ENCODE measurements around the gene ILKAP.

ILKAP gene

DNA sequence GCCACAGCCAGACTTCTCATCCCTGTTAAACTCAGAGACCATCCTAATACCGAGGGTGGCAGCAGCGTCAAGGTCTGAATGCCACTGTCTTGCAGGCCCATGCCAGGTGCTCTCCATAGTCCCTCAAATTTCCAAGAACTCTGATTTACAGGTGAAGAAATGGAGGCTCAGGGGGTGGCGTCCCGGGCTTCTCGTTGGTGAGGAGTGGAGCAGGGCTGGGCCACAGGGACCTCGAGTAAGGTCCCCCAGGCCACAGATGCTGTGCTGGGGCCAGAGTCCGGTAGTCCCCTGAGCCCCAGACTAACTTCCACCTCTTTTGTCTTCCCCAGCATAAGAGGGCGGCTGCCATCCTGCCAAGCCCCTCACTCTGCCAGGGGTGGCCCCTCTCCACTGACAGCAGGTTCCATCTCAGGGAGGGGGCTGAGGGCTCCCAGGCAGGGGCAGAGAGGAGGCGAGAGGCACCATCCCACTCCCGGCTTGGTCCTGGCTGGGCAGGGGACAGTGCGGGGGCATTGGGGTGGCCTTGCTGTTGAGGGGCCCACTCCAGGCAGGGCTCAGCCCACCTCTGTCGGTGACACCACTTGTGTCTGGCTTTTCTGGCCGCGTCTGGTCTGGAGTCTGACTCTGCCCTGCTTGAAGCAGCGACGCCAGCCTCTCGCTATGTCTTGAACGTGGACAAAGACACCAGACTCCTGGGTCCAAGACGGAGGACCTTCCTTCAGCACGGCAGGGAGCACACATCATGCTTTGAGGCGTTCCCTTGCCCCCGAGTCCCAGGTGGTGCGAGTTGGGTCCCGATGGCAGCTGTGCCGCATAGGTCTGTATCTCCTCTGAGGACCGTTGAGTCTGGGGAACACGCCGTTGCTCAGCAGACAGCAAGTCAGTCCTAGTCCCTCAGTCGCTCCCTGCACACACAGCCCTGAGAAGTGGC lies 80.9 kb downstream of the ILKAP start:
- no peak for DNase-seq

GRCh38 chr2:238121511-238122286 lies 81.8 kb downstream of the ILKAP start:
- DNase-seq, result no peak

DNA sequence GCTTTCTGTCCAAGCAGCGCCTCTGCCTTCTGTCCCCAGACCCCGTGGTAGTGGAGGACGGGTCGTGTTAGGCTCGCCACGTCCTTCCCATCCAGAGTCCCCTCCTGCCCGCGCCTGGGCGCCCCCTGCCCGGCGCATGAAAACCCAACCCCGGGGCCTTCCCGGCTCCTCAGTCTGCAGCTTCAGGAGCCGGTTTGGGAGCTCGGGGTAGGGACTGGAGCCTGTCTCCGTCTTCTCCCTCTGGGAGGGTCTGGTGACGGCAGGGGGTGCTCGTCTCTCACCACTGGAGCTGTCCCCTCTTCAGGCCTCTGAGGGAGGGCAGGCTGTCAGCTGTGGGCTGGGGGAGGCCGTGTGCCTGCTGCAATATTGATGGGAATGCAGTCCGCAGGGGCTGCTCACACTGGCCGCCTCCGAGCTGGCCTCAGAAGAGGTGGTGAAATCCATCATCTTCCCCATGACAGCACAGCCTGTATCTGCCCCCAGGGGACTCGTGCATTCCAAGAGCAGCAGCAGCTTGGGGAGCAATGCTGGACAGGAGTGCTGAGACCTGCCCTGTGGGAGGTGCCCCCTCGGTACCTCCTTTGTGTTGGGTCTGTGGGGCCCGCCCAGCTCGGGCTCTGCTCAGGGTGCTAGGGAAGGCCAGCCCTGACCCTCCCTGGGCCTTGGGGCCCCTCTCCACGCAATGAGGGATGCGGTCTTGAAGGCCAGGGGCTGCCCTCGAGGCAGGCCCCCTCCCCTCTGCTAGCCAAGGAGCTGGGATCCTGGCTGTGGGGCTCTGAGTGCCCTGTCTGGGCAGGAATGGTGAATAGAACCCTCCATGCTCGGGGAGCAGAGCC lies 82.8 kb downstream of the ILKAP start:
- DNase-seq, result peak; percentile 51
